Activated CD8-positive, alpha-beta memory T cell treated with anti-CD3 and anti-CD28 coated beads, Interleukin-2, amount 50 U/mL, for 48 hours (primary cell): ENCODE results near the gene PIP4K2B.
A peak's percentile ranks its signal among the peaks of the same experiment; 100 is the strongest.

ENCODE experiments used
- DNase-seq: peaks from one replicate; pipeline ENCODE4 v3.0.0-alpha.2; 2020

PIP4K2B gene

DNA sequence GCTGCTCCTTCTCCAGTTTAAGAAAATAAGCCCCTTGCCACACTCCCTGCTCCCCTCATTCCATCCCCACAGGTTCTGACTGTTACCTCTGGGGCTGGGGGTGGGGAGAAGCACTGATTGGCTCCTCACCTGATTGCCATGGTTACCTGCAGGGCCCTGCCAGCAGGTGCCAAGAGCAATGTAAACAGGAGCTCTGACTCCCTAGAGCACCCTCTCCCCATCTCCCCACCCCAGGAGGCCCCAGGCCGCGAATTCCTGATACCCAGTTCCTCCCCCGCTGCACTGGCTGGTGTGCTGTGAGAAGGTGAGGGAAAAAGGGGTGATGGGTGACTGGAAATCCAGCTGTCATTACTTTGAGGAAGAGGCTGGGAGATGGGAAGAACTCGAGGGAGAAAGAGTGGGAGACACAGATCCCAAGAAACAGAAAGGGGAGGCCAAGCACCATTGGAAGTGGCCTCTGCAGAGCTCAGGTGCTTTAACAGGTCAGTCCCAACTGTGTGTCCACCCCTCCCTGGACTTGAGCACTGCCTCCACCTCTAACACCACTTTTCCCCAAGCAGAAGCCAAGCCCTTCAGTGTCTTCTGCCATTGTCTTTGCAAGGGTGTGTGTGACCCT lies 55.7 kb downstream of the PIP4K2B start:
- DNase-seq = no peak

DNA sequence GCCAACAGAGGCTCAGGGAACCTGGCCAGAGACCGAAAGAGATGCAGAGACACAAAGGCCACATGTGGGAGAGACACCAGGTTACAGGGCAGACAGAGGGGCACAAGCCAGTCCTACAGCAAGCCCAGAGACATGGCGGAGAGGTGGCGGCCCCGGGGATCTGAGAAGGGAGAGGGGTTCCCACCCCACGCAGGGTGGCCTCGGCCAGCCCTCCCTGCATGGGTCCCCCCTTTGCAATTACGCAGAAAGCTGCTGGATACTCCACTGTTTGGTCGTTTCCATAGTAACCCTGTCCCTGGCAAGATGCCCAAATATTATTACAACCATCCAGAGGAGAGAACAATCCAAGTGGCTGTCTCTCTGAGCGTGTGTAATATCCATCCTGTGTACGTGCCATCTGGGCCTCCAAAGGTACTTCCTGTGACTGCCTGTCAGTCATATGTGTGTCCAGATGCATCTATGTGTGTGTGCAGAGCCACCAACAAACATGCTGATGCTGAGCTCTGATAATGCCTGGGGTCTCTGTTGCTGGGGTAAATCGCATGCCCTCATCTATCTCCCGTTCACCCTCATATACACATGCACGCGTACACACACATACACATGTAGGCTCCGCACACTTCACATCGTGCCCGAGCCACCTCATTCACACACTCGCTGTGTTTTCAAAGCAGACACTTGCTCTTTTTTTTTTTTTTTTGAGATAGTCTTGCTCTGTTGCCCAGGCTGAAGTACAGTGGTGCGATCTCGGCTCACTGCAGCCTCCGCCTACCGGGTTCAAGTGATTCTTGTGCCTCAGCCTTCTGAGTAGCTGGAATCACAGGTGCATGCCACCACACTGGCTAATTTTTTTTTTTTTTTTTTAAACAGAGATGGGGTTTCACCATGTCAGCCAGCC lies 56.7 kb downstream of the PIP4K2B start:
- no peak for DNase-seq

DNA sequence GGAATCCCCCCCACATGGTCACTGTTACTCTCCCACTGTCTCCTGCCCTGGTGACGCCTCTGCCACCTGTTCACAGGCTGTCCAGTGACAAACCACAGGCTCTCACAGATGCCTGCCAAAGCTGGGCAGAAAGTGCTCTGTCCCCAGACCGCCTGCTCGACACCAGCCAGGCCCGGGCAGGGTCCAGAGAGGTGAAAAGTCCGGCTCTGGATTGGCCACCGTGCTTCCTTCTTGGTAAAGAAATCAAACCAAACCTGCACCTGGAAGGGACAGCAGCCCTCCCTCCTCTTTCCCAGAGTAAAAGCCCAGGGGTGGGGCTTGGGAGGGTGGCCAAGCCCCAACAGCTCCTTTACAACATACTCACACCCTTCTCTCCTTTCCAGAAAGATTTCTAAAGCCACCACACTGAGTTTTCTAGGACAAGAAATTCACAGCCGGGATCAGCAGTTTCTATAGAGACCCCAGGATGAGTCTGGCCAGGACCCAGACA lies 57.4 kb downstream of the PIP4K2B start:
- DNase-seq = no peak

DNA sequence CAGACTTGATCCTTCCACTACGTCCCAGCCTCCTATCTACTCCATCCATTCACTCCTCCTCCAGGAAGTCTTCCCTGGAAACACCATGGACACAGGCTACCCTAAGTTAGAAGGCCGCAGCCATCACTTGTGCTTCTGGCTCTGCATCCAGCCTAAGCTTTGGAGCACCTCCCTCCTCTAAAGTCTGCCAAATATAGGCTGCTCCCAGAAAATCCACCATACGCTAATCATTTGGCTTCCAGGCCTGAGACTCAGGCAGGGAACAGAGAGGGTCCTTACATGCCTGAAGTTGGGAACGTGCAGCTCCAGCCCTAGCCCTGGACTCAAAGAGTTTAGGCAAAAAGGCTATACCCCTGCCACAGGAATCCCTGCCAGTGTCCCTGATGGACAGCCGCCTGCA lies 57.9 kb downstream of the PIP4K2B start:
- DNase-seq = no peak

DNA sequence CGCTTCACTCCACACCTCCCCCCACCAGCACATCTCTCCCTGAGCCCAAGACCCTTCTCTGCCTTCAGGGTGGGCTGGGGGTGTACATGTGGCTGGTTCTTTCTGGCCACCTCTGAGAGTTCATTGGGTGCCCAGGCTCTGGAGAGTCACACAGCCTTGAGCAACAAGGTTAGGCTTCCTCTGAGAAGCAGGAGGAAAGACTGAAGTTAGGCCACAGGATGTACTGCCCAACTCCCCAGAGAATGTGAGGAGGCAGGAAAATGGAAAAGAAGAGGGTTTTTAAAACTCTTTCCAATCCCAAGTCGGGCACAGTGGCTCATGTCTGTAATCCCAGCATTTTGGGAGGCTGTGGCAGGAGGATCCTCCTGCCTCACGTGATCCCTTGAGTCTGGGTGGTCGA lies 58.5 kb downstream of the PIP4K2B start:
- DNase-seq = no peak

DNA sequence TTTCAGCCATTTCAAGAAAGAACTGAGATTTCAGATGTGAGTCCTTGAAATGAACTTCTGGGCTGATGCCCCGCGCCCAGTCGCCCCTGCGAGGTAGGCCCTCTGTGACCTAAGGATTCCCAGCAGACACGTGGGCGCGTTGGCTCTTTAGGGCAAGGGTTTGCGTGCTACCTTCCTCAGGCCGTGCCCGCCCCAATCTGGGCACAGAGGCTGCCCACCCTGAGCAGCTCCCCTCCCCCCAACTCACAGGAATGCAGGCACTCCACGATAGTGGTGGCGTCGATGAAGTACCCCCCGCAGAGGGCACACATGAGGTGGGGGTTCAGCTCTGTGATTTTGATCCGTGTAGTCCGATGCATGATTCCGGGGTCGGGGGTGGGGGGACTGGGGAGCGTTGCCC lies 59.3 kb downstream of the PIP4K2B start:
- DNase-seq = no peak

DNA sequence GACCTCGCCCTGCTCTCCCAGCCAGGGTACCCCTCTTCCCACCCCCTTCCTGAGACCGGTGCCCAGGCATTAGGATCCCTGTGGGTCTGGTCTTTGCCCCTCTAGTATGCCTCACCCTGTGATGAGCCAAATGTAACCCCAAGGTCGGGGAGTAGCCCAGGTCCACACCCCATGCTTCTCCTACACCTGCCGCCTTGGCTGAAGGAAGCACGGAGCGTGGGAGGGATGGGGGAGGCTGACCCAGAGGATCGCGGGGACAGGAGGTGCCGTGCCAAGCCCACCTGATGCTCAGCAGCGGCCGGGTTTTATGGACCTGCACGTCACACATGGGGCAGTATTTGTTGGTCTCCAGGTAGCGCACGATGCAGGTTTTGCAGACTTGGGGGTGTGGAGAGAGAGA lies 60.1 kb downstream of the PIP4K2B start:
- DNase-seq = no peak

DNA sequence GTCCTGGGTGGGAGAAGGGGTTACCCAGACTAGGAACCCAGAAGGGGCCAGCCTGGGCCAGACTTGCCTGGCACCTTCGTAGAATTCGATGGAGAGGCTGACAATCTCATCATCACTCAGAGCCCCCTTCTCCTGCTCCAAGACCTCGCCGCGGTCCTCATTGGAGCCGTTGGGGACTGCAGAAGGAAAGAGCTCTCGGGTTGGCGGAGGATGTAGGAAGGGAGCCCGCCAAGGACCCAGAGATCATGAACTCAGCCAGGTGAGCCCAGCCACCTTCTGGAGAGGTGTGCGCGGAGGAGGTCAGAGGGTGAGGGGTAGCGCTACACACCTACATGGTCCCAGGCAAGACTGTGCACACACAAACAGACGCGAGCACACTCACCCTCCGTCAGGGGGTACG lies 60.7 kb downstream of the PIP4K2B start:
- no peak for DNase-seq

DNA sequence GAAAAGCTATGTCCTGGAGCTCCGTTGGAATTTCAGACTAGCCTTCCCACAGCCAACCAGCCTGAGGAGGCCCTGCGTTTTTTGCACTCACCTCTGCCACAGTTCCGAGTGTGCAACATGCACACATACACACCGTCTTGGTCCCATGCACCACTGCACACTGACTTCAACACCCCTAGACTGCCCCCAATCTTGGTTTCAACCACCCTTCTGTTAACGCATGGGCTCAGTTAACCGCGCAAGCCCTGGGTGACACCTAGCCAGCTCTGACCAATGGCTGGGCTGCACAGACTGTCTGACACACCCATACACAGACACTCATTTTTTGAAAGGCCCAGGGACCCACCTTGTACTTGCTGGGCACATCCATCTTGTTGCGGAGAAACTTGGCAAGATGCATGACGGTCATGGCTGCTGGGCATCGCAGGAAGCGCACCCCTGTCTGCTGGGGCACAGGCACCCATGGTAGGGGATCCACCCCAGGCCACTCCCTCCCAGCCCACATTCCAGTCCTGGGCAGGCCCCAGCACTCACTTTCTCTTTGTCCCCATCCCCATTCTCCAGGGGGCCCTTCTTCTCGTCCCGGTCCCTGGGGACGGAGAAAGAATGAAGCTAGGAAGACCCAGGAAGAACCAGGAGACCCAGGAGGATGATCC lies 61.2 kb downstream of the PIP4K2B start:
- no peak for DNase-seq

DNA sequence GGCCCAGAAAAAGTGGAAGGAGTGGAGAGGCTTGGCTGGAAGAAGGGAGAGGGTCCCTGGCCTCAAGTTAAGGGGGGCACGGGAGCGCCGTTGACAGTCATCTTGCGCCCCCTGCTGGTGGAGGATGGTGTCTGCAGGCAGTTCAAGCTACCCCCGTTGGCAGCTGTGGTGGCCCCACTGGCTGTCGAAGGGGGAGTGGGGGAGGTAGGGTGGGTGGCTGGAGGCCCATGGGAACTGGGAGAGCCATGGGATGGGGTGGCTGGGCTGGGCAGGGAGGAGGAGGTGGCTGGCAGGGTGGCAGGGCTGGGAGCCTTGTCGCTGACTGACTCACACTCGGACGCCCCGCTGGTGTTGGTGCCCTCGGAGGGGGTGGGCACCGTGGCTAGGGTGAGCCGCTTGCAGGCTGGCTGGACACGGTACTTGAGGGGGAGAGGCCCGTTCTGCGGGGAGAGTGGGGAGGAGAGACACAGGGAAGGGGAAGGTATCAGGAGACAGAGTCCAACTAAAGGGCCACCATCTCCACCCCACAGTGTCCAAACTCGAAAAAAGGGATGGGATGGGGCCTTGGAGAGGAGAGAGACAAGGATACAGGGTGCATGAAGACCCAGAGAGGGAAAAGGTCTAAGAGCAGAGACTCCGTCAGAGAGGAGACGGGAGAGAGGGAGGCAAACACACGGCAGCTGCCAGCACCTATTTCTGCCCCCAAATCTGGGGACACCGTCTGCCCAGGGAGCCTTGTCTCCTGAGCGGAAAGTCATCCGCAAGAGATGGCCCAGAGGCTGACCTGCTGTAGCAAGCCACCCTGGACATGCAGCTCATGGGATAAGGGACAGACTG lies 64.0 kb downstream of the PIP4K2B start:
- DNase-seq = peak; percentile 96

DNA sequence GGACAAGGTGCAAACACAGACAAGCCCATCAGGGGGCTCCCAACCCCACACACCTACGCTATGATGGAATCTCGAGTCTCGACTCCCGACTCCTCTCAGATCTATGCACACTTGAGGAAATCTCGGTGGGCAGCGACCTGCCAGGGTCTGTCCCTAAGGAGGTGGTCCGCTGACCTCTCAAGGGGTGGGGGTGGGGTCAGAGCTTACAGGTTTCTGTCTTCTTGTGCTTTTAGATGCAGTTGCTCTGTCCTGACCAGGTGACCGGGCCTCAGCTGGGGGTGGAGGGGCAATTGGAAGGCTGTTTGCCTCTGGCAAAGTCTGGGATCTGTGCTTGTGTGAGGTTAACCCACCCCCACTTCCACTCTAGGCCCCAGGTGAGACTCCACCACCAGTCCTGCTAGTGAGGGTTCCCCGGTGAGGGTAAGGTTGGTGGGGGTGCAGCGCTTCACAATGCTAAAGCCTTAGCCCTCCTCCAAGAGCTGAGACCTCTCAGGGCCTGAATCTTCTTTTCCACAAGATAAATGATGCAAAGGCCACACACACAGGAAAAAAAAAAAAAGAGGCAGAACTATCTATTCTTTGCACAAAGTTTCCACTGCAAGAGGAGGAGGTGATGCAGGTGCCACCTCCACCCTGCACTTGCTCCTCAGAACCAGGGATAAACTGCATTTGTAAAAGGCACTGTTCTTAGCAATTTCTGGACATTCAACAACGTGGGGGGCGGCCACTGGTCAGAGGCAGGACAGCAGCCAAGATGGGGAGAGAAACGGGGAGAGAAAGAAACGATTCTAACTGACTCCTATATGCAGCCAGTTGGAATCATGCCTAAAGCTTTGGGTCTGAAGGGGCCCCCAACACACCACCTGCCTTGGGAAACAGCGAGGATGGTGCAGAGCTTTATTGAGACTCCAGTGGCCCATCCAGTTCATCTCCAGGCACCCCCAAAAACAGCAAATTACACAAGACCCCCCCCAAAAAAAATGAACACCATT lies 65.1 kb downstream of the PIP4K2B start:
- no peak for DNase-seq

DNA sequence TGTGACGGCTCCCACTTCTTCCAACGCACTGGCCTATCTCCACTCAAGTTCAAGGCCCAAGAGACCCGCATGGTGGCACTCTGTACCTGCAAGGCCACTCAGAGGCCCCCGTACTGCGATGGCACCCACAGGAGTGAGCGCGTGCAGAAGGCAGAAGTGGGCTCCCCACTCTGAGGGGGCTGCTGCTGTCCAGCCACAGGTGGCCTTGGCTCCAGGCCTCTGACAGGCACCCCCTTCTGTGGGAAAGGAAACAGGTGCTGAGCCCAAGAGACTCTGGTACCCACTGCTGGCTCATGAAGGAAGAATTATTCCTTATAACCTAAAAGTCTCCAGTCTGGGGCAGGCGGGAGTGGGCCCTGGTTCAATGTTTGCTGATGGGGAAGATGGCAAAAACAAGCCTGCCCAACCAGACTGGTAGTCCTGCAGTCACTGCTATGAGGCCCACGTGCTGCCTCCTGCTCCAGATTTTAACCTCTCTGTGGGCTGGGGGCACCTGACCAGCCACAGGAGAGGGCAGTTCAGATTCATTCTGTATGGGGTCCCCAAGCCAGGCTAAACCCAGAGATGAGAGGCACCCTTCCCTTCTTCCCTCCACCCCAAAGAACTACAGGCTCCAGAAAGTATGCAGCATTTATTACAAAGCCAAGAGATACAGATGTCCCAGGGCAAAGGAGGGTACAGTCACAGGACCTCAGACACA lies 65.9 kb downstream of the PIP4K2B start:
- DNase-seq = no peak

DNA sequence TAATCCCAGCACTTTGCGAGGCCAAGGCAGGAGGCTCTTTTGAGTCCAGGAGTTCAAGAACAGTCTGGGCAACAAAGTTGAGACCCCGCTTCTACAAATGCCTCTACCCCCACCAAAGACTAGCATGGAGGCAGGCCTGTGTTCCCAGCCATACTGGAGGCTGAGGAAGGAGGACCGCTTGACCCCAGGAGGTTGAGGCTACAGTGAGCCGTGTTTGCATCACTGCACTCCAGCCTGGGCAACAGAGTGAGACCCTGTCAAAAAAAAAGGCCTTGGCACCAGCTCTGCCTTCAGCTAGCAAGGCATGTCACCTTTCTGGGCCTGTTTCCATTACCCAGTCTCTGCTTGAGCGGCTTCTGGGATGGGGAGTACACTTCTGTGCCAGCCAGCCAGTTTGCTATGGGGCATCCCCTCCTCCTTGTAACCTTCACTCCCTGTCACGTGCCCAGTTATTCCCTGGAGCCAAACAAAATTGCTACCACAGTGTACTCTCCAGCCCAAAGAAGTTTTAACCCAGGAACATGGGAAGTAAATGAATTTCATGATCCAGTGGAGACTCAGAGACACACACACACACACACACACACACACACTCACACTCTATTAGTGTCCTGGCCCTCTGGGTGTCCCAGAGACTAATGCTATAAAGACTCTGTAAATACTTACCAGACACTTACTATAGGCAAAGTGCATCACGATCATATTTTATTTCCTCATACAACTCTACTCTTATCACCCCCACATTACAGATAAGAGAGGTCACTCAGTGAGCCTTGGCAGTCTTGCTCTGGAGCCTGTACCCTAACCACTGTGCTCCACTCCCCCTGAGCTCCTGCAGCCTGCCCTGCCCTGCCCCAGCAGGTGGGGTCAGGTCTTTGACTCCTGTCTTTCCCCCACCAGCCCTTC lies 66.7 kb downstream of the PIP4K2B start:
- DNase-seq = no peak

DNA sequence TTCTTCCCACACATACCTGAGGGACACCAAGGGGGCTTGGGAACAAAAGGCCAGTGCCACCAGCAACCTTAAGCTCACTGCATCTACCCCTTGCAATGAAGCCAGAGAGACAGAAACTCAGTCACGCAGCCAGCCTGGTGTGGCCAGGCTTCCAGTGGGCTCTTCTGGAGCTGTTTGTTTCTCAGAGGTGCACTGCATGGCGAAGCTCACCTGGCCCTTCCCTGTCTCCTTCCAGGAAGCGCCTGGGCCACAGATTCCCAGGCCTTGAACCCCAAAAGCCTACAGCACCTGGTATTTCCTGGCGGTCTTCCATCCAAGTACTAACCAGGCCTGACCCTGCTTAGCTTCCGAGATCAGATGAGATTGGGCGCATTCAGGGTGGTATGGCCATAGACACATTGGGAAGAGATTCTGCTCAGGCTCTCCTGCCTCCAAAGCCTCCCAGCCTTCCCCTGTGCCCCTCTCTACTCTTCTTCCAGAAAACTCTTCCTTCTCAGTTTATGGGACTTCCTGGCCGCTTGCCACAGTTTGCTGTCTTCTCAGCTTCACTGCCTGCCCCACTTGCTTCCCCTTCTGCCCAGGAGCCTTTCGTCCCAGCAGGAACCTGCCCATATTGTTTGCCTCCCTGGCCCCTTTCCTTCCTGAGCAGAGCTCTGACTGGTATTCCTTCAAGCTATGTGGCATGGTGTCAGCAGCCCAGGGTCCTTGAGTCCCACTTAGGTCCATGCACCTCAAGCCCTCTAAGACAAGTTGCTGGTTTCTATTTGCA lies 67.6 kb downstream of the PIP4K2B start:
- DNase-seq = no peak

DNA sequence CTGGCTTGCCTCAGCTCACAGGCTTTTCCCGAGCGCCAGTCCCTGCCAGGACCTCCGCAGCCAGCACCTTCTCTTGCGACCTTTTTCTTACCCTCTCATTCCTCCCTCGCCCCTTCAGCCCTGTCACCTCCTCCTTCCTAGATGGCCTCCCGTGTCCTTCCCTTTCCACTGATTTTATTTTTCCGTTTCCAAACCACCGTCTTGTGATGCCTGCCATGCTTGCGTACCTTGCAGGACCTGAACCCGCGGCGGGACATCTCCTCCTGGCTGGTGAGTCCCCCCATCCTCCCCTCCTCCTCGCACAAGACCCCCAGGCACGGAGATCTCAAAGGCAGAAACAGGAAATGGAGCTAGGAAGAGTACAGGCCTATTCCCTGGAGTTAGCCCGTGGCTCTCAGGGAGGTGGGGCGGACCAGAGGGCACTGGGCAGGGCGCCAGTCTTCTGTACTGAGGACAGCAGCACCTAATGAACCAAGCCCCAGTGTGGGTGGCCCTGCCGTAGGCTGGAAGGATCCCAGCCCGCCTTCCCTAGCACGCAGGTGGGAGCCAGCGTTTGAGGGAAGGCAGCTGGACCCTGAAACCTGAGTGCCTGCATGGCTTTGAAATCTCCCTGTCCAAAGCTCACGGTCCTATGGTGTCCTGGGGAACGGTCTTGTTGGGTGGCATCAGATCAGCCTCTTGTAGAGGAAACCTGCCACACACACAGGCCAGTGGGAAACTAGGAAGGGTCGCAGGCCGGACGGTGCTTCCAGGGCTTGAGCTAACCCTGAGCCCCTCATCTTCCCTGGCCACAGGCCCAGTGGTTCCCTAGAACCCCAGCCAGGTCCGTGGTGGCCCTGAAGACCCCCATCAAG lies 68.6 kb downstream of the PIP4K2B start:
- DNase-seq = no peak

DNA sequence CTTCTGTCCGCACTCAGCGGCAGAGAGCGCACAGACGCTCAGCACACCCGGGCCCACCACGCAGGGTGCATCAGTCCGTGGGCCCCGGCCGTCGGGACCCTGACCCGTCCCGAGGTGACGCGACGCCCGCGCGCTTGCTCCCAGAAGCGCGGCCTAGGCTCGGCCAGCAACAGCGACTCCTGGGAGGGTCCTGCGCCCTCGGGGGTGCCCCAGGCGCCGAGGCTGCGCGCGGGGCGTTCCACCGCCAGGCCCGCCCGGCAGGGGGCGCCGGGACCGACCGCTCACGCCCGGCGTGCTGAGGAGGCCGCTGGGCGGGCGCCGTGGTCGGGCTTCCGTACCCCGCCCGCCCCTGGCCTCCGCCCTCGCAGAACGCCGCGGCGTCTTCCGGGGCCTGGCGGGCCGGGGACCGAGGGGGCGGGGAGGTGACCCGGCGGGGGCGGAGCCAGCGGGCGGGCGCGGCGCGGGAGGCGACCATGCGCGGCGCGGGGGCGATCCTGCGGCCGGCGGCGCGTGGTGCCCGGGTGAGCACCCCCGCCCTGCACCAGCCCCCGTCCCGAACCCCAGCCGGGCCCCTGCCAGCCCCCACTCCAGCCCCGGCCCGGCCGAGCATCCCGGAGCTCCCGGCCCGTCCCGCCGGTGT lies 69.3 kb downstream of the PIP4K2B start, which contains the start of gene CISD3:
Gene CISD3, plus strand, starts transcription at position 456 of the 640 bp plus-strand sequence. Its CDS starts 18 bp downstream, at position 474.
- peak; percentile 92 for DNase-seq

DNA sequence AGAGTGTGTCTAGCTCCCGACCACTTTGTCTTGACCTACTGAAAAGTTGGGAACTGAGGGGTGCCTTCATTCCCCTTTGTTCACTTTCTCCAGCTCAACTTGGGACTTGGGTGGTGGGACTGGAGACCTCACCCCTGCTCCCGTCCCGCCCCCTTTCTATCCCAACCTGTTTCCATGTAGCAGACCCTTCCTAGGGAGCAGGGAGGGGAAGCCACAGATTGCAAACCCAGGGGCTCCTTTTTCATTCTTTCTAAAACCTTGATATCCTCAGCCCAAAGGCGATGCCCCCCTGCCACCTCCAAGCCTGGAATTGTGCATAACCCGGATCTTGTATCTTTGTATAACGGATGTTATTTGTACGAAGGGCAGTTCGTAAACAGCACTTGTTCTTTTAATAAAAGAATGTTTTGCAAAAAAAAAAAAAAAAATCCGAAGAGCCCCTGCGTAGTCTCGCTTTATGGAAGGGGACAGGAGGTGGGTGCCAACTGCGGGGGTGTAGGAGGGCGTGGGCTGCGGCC lies 69.9 kb downstream of the PIP4K2B start:
- DNase-seq = no peak
